Measurements from ENCODE around the gene GMPPA.

The GMPPA gene

DNA sequence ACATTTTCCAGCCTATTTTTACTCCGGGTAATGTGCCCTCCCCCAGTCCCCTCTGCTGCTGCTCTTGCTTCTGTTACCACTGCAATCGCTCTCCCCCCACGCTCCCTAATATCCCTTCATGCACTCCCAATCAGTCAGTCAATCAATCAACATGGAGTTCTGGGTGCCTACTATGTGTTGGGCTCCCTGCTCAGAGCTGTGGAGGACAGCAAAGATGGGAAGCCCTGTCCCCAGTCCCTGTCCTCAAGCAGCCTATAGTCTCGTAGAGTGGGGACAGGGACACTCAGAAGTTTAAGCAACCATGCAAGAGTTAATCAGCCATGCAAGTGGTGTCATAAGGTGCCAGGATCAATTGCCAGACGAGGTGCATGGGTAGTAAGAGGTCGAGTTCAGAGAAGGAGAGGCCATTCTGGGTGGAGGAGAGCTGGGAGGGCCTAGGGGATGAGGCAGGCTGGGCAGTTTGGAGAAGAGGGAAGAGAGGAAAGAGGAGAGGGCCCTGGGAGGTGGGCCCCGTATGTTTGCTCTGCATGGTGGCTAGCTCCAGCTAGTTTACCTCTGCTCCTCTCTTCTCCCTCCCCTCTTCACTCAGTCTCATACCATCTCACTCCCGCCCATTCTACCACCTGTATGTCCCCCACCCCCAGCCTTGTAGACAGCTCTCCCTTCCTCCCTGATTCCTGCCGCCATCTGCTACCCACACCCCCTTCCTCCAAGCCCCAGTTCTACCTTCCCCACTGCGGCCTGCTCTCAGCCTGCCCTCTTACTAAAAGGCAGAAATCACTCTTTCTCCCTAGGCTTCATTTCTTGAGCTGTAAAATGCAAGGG is 19.5 kb downstream of the GMPPA start:
- TF ChIP-seq, protein P1, sequence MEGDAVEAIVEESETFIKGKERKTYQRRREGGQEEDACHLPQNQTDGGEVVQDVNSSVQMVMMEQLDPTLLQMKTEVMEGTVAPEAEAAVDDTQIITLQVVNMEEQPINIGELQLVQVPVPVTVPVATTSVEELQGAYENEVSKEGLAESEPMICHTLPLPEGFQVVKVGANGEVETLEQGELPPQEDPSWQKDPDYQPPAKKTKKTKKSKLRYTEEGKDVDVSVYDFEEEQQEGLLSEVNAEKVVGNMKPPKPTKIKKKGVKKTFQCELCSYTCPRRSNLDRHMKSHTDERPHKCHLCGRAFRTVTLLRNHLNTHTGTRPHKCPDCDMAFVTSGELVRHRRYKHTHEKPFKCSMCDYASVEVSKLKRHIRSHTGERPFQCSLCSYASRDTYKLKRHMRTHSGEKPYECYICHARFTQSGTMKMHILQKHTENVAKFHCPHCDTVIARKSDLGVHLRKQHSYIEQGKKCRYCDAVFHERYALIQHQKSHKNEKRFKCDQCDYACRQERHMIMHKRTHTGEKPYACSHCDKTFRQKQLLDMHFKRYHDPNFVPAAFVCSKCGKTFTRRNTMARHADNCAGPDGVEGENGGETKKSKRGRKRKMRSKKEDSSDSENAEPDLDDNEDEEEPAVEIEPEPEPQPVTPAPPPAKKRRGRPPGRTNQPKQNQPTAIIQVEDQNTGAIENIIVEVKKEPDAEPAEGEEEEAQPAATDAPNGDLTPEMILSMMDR (conservative IDR thresholded peaks at IDR 0.05; ENCODE audit: low read depth): no peak
- ChIA-PET CTCF (interaction anchor here (0.7 to 3.8 kb wide), 3 partner anchors 9 to 584 kb away, joined by 3 to 10 read pairs (median 4); no protein-coding TSS in a partner anchor), POLR2A (ENCODE audit: low non-redundant PET) (no interaction called here)
- no peak overlapping the region for H3K27ac ChIP-seq
- DNase-seq (ENCODE audit: low spot score): no peak

DNA sequence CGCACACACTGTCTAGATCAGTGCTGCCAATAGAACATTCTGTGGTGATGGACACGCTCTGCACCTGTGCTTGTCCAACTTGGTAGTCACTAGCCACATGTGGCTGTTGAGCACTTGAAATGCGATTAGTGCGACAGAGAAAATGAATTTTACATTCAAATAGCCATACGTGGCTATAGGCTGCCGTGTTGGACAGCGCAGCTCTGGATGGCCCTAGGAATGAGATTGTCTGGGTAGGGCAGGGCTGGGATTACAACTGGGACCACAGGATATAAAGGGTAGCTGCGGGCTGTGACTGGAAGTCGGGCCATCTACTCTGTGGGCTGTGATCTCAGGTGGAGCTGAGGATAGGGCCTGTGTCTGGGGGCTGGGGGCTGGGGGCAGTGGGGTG is 20.8 kb downstream of the GMPPA start:
- TF ChIP-seq, protein P1 (conservative IDR thresholded peaks at IDR 0.05; ENCODE audit: low read depth): no peak
- no peak for DNase-seq (ENCODE audit: low spot score)
- ChIA-PET POLR2A (ENCODE audit: low non-redundant PET) (no interaction called here), CTCF (interaction anchor here (0.6 to 3.8 kb wide), 4 partner anchors 11 to 358 kb away, joined by 3 to 10 read pairs (median 4); no protein-coding TSS in a partner anchor)
- H3K27ac ChIP-seq: no peak overlapping the region

DNA sequence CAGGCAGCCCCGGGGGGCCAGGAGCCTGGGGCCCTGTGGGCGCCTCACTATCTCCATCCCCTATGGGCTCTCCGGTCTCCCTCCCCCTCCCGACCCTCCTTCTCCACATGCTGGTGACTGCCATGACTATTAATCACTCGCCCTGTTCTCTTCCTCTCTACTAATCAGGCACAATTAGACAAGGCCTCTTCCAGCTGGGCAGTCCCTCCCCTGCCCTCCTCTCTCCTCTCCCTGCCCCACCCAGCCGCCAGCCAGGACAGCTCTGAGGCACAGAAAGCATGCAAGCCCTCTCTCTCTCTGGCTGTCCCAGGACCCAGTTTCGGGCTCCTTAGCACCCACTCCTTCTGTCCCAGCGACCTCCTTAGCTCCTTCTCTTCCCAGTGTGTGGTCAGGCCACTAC is 21.4 kb downstream of the GMPPA start:
- no peak for DNase-seq (ENCODE audit: low spot score)
- CTCF ChIA-PET: interaction anchor here (0.5 to 3.8 kb wide), 9 partner anchors 8 to 358 kb away, joined by 3 to 10 read pairs (median 4); no protein-coding TSS in a partner anchor
- POLR2A ChIA-PET (ENCODE audit: low non-redundant PET): no interaction called here
- TF ChIP-seq, protein P1 (conservative IDR thresholded peaks at IDR 0.05; ENCODE audit: low read depth): no peak
- no peak overlapping the region for H3K27ac ChIP-seq

DNA sequence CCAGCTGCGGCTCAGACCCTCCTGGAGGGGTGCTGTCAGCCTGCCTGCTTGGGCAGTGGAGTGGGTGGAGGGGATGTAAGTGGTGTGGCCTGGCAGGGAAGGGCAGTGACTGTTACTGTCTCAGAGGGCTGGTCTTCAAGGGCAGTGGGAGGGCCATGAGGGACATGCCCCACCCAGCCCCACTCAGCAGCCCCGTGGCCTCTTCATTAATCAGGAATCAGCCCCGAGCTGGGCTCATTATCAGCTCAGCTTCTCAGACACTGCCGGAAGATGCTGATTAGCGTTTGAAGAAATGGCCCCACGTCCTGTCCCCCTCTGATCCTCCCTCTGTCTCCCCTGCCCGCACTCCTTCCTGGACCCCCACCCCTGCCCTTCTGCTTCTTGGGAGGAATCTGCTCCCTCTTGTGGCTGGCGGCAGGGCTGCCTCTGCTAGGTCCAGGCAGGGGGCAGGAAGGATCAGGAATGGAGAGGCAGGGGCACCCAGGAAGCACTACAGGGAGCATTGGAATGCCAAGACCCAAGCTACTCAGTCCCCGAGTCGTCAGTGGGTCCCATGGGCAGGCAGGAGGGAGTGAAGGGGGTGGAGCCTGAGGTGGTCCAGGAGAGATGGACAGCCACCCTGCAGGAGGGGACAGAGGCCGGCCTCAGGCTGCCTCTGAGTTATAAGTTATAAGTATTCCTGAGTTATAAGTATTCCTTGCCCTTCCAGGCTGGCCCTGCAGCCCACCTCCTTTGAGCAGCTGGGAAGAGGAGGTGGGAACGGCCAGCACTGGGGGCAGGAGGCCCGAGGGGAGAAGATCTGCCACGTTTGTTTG is 22.6 kb downstream of the GMPPA start:
- DNase-seq (ENCODE audit: low spot score): peak; percentile 42
- CTCF ChIA-PET: interaction anchor here (1.0 to 3.8 kb wide), 4 partner anchors 9 to 85 kb away, joined by 3 to 10 read pairs (median 6); no protein-coding TSS in a partner anchor
- TF ChIP-seq, protein P1 (conservative IDR thresholded peaks at IDR 0.05; ENCODE audit: low read depth): no peak; the same call in 1 of the 2 replicates
- POLR2A ChIA-PET (ENCODE audit: low non-redundant PET): no interaction called here
- peak overlapping the region; percentile 50; the same call in 1 of the 2 replicates for H3K27ac ChIP-seq

DNA sequence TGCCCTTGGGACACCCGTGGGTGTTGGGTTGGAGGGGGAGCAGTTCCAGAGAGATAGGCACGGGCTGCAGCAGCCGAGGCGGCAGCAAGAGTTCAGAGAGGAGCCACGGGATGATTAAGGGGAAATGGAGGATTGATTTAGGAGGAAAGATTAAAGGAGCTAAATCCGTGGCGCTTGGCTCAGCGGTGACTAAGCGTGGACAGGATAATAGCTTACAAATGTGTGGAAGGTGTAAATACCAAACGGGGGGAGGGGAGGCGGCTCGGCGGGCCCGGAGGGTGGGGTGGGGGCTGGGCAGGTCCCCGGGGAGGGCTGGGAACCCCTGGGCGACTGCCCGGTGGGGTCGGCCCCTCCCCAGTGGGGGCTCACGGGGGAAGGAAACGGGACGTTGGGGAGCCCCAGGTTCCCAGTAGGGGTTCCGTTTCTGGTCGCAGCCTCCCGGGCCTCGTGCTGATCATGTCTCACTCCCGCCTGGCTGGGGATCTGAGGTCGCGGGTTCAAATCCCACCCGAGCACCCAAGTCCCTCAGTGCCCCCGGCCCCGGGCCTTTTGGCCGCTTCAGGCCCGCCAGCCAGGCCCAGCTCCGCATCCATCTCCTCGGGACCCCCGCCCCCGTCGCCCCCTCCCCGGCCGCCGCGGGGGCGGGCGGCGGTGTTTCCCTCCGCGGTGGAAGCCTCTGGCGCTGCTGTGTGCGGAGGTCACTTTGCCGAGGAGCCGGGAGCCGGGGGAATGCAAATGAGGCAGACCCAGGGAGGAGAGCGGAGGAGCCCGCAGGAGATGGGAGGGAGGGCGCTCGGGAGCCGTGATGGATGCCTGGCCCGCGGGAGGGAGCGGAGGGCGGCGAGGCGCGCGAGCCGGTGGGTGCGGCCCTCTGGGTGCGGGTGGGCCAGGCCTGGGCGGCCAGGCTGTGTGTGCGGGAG is 23.7 kb downstream of the GMPPA start:
- peak; percentile 74 for DNase-seq (ENCODE audit: low spot score)
- CTCF ChIA-PET: interaction anchor here (0.5 kb wide), 1 partner anchor 227 kb away, joined by 3 read pairs; no protein-coding TSS in a partner anchor
- TF ChIP-seq, protein P1 (conservative IDR thresholded peaks at IDR 0.05; ENCODE audit: low read depth): no peak
- POLR2A ChIA-PET (ENCODE audit: low non-redundant PET): interaction anchor here (0.6 kb wide), 1 partner anchor 119 kb away, joined by 3 read pairs; no protein-coding TSS in a partner anchor
- H3K27ac ChIP-seq: peak overlapping the region; percentile 50

All from RWPE1 (cell line).